HG03520 (cell line): ENCODE measurements around the gene WBP11.
A peak's percentile ranks its signal among the peaks of the same experiment; 100 is the strongest.

Experiments used
- ATAC-seq: cut with Tn5 transposase; IDR thresholded peaks from one replicate; pipeline ENCODE4 v1.9.1; 2021; ENCODE audit warnings: mild to moderate bottlenecking, moderate library complexity; ENCODE audit not compliant: unreplicated experiment

Gene WBP11

GRCh38 chr12:14803011-14803829, at the start of gene WBP11, which contains the start of gene C12orf60:
TSS of gene WBP11 (minus strand) at chr12:14803478. CDS start at chr12:14801383, 2,095 bp downstream.
TSS of gene C12orf60 (plus strand) at chr12:14803670. CDS start at chr12:14822936, 19,266 bp downstream.
- ATAC-seq, result peak; percentile 100

- no peak for ATAC-seq
Measured at GRCh38 chr12:14852880-14853279, 49.6 kb upstream of the WBP11 start.

GRCh38 chr12:14850929-14851663, 47.8 kb upstream of the WBP11 start:
- peak; percentile 60 for ATAC-seq

- no peak for ATAC-seq
Measured at GRCh38 chr12:14849661-14850060, 46.4 kb upstream of the WBP11 start.

- no peak for ATAC-seq
Measured at GRCh38 chr12:14846876-14847580, 43.8 kb upstream of the WBP11 start.

- ATAC-seq, result no peak
Measured at GRCh38 chr12:14846042-14846587, 42.8 kb upstream of the WBP11 start.

GRCh38 chr12:14845350-14845750, 42.1 kb upstream of the WBP11 start:
- ATAC-seq, result no peak

- no peak for ATAC-seq
Measured at GRCh38 chr12:14844401-14844800, 41.1 kb upstream of the WBP11 start.

- ATAC-seq, result no peak
Measured at GRCh38 chr12:14843425-14843887, 40.2 kb upstream of the WBP11 start, which contains the start of gene ART4. TSS of gene ART4 (minus strand) at chr12:14843526. CDS start at chr12:14843113, 413 bp downstream.

- ATAC-seq, result no peak
Measured at GRCh38 chr12:14842315-14842714, 39.0 kb upstream of the WBP11 start.

GRCh38 chr12:14841761-14842160, 38.5 kb upstream of the WBP11 start:
- ATAC-seq, result no peak

- no peak for ATAC-seq
Measured at GRCh38 chr12:14840616-14841015, 37.3 kb upstream of the WBP11 start.

- ATAC-seq, result no peak
Measured at GRCh38 chr12:14839262-14839661, 36.0 kb upstream of the WBP11 start.

GRCh38 chr12:14836336-14837210, 33.3 kb upstream of the WBP11 start:
- no peak for ATAC-seq

- no peak for ATAC-seq
Measured at GRCh38 chr12:14834509-14834908, 31.2 kb upstream of the WBP11 start.

- ATAC-seq, result no peak
Measured at GRCh38 chr12:14833952-14834351, 30.7 kb upstream of the WBP11 start.

GRCh38 chr12:14833336-14833735, 30.1 kb upstream of the WBP11 start:
- ATAC-seq, result no peak

GRCh38 chr12:14828892-14829291, 25.6 kb upstream of the WBP11 start:
- peak; percentile 55 for ATAC-seq

- ATAC-seq, result no peak
Measured at GRCh38 chr12:14827043-14827442, 23.8 kb upstream of the WBP11 start.

- no peak for ATAC-seq
Measured at GRCh38 chr12:14826491-14826890, 23.2 kb upstream of the WBP11 start.
